Activated CD4-positive, alpha-beta T cell treated with anti-CD3 and anti-CD28 coated beads, Interleukin-2, amount 50 U/mL, for 24 hours (primary cell): ENCODE results near the gene DGKB.
"Not testable (repeated sequence)": the region's sequence is repeated elsewhere in the genome, so short reads cannot be mapped to it uniquely, and the experiment has no call there.

Source experiments
- DNase-seq, 2 donors: peaks; one replicate each; pipeline ENCODE4 v3.0.0-alpha.2; 2020; ENCODE audit warnings: low read depth in 1 of 2, low spot score in 1 of 2

Gene DGKB

DNA sequence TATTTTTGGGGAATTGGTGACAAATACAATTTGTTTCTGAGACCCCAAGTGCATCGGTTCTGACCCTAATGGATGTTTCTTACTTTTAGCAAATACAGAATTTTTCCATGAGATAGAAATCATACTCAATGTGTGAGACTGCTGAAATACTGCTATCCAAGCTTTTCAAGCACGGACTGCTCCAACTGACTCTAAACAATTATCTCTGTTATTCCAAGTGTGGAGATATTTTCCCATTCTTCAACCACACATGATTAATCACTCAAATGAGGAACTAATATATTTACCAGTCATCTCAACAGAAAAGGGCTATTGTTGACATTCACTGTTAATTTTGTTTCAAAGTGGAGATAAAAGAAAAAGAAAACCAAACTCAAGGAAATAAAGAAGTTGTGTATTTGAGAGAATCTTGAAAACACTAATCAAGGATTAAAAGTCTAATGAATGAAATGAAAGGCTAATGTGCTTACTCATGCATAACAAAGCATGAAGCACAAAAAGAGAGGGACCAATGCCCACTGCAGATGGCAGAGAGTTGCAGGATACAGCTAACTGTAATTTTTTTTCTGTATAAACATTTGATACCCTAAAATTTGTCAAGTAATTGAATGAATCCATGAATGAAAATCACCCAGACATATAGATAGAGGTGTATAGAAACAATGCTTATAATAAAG lies 423.6 kb downstream of the DGKB start:
- no peak for DNase-seq

DNA sequence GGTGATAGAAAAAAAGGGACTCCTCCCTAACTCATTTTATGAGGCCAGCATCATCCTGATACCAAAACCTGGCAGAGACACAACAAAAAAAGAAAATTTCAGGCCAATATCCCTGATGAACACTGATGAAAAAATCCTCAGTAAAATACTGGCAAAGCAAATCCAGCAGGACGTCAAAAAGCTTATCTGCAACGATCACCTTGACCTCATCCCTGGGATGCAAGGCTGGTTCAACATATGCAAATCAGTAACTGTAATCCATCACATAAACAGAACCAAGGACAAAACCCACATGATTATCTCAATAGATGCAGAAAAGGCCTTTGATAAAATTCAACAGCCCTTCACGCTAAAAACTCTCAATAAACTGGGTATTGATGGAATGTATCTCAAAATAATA lies 440.8 kb downstream of the DGKB start:
- DNase-seq = not testable (repeated sequence)

DNA sequence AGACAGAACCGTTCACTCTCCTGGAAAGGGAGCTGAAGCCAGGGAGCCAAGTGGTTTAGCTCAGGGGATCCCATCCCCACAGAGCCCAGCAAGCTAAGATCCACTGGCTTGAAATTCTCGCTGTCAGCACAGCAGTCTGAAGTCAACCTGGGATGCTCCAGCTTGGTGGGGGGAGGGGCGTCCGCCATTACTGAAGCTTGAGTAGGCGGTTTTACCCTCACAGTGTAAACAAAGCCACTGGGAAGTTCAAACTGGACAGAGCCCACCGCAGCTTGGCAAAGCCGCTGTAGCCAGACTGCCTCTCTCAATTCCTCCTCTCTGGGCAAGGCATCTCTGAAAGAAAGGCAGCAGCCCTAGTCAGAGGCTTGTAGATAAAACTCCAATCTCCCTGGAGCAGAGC lies 443.7 kb downstream of the DGKB start:
- not testable (repeated sequence) for DNase-seq

DNA sequence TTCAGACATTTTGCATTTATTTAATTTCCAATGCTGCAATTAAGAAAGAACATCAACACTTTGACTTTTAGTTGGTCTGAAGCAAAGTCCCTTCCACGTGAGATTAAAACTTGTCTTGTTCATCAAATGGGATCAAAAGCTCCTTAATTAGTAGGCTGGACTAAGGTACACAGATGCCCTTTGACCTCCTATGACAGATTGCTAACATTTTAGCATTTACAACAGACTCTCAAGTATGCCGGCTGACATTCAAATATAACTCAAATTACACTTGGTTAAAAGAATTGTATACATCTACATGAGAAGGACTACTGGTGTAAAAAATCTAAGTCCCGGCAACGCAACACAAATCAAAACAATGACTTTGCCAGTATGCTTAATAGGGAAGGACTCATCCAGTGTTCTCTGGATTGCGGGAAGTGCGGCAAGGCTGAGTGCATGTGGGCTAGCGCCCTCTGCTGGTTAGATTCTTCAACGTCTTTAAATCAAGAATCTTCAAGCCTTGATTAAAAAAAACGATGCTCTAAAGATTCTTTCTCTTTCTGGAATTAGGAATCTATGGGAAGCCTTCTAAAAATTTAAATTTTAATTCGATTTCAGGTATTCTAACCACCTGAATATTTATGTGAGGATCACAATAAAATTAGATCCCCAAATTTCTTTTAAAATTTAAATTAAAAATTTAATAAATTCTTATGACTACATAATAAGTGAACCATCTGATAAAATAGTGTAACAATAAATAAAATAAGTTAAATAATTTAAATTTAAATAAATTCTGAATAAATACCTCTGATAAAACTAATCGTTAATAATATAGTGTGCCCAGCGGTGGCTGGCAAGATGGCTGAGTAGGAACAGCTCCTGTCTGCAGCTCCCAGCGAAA lies 444.7 kb downstream of the DGKB start:
- DNase-seq = peak in 1 of 2 donors; percentile 21

DNA sequence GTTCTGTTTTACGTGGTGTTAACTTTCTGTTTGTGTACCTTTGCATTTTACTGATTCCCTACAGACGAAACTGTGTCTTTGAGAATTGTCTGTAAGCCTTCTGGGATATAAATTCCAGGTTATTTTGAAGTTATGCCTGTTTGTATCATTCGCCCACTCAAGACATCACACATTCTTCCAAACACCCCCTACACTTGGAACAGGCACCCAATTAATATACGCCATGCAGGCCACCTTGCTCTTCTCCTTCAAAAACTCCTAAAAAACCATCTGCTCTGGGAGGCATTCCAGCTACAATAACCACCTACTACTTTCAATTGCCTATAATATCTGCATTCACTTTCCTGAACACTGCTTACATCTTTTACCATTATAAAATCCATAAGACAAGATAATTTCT lies 453.3 kb downstream of the DGKB start:
- DNase-seq = no peak

DNA sequence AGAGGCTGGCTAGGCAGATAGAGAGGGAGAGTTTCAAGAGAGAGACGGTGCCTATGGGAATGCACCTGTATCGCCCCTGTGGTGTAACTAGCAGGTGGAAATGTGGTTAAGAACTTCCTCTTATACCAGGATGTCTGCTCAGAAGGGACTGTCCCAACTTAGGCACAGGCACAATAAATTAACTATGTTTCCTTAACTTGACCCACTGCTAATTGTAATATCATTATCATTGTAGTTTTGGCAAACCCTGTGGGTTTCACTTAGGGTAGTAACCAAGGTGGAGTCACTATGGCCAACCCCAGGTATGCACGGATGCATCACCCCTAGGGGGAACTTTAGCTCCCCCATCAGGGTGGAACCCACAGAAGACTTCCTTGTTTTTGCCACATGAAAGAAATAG lies 455.7 kb downstream of the DGKB start:
- no peak for DNase-seq

DNA sequence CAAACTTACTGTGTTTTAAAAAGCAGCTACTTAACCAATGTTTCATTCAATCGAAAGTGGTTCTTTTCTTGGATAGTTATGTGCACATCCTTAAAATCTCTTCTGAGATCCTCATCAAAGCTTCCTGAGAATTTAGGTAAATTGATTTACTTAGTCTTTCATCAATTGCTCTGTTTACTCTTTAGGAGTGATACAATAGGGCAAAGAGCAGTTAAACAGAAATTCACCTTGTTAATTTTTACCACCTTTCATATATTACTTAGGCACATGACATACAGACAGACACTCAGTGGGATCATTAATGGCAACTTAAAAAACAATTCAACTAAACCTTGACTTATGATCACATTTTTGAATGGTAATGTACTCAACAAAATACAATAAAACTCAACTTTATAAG lies 456.3 kb downstream of the DGKB start:
- DNase-seq = no peak

DNA sequence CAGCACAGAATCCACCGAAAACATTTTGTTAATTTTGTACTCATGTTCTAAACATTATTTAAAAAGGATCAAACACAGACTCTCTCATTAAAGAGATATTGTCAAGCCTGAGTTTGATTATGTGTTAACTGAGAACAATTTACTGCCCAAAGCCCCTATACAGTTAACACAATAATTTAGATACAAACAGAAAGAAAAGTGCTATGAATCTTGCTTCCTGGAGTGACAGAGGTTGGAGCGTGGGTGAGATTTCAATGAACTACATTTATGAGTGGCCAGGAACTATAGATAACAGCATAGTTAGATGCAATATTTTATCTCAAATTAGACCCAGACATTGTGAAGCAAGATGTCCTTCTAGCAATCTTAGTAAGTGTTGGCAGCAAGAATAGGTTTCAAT lies 464.2 kb downstream of the DGKB start:
- DNase-seq = no peak

DNA sequence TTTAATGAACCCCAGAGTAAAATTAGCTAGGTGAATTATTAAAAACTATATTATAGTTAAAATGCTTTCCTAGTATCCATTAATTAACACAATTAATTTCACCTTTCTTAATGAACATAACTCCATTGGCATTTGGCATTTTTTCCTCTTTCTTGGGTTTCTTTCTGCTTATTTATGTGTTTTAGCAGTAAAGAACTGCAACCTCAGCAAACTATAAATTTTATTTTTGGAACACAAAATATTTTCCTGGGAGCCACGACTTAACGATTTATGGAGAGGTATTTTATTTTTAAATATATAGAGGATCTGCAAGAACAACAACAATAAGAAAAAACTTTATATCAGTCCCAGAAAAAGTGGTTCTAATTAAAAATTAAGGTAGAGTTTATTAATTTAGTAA lies 465.7 kb downstream of the DGKB start:
- no peak for DNase-seq

DNA sequence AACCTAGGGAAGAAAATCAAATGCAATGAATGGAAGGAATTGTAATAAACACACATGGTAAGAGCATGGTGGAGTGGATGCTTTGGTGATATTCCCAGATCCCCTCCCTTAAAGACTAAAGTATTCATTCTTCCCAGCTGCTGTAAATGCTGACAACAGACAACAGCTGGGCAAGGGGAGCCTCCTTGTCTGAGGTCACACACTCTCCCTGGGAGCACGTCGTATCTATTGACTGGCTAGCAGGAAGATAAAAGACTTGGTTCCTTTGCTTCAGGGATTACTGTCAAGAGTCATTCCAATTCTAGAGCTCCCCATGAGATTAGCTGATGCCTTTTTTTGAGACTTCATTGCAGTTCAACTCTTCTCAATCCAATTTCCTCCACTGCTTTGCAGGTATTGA lies 469.6 kb downstream of the DGKB start:
- DNase-seq = no peak

DNA sequence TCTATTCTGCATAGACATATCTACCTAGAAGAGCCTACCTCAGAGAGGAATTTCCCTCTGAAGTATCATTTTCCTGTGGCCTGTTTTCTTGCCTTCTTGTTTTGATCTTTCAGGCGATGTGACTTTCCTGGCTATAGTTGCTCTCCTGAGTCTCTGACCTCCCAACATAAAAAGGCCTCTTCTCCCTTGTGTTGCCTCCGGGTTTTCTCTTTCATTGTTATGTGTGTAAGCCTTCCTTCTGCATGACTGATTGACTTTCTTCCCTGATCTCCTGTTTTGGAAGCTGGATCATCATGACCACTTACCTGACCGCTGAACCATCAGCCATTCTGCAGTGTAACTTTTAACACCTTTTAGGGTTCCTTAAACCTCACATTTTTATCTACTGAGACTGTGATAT lies 471.6 kb downstream of the DGKB start:
- DNase-seq = no peak

DNA sequence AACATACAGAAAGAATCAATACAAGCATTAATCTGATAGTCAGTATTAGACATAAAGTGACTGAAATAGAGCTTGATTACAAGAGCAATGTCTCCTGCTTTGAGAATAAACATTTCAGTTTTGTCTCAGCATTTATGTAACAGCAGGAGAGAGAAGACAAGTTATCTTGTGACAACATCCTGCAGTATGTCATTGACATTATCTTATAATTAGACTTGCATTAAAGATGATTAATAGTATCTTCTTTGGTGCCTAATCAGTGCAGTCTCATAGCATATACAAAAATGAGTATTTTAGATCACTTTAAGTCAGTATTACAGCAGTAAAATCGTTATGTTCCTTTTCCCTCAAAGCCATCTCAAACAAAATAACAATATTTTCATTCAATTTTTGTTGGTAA lies 477.0 kb downstream of the DGKB start:
- DNase-seq = no peak

DNA sequence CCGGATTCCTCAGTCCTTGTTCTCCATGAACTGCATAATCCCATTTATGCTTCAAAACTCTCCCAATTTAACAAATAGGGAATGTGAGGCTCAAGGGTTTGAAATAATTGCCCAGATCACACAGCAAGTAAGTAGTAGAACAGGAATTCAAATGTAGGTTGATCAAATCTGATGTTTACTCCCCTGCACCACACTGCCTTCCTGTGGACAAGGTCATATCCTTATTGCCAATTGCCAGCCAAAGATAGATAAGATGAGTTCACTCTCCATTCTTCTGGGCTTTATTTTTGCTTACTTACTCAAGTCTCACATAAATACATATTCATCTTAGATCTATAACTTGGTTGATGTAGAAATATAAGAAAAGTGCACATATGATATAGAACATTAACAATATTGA lies 477.9 kb downstream of the DGKB start:
- DNase-seq = no peak

DNA sequence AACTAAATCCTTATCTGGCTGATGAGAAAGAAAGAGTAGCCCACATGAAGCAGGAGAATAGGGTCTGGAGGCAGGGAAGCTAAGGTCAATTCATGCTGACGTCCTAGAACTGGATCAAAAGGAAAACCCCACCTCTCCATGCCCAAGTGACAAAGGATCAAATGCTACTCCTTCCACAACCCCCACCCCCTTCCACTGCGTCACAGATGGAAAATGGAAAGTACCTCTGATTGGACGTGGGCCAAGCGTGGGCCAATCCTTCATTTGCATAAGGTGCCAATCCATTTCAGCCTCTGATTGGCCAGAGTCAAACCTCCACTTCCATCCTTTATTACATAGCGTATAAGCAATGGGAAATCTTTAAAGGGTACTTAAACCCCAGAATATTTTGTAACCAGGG lies 481.8 kb downstream of the DGKB start:
- no peak for DNase-seq

DNA sequence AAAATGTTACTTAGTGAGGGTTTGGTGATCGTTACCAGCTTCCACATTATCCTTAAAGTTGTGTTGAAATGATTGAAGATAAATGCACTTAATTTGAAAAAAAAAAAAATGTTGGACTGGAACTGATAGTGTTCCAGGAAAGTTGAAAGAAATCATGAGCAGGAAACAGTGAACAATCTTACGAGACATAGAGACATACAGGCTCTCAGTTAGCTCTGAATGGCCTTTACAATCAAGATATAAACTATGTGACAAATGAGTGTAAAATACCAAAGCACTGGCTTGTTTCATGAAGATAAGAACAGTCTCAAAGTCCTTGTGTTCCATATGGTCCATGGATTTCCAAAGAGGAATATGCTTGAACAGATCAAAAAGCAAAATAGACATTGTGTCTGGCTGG lies 483.0 kb downstream of the DGKB start:
- no peak for DNase-seq

DNA sequence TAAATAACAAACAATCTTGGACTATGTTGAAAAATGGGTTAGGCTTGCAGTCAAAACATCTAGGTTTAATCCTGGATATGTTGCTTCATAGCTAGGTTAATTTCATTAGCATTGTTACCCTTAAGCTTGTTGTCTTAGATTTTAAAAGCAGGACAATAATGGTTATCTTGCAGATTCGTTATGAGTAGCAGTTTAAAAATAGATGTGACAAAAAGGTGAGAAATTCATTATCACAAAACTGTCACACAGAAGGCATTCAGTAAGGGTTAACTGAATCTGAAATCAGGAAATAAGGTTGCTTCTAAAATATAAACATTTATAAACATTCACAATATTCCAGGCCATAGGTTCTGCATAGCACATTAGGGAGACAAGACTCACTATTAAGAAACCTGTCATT lies 483.9 kb downstream of the DGKB start:
- DNase-seq = no peak

DNA sequence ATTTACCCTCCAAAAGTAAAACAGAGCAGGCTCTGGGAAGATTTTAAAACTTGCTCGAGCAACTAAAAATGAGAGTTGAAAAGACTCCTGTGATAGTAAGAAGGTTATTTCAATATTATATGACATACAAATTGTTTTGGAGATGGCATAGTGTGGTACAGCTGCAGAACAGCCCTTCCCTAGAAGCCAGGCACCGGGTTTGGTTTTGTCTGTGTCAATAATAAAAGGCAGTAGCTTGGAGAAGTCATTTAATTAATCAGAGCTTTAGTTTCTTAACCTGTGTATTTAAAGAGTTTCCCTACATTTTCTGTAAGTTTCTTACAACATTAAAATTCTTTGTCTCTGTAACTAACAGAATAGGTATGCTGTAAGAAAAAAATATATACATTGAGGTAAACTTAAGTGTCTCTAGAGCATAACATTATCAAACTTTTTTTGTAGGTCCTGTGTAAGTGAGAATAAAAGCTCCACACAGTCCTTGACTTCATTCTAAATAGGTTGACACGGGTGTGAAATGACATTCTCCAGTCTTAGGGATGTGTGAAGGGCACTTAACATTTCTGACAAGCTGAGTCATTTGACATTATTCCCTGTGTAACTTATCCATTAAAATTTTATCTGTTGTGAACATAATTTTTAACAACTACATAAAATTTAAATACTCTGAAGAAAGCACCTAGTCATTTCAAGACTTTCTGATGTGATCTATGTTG lies 488.1 kb downstream of the DGKB start:
- DNase-seq = no peak

DNA sequence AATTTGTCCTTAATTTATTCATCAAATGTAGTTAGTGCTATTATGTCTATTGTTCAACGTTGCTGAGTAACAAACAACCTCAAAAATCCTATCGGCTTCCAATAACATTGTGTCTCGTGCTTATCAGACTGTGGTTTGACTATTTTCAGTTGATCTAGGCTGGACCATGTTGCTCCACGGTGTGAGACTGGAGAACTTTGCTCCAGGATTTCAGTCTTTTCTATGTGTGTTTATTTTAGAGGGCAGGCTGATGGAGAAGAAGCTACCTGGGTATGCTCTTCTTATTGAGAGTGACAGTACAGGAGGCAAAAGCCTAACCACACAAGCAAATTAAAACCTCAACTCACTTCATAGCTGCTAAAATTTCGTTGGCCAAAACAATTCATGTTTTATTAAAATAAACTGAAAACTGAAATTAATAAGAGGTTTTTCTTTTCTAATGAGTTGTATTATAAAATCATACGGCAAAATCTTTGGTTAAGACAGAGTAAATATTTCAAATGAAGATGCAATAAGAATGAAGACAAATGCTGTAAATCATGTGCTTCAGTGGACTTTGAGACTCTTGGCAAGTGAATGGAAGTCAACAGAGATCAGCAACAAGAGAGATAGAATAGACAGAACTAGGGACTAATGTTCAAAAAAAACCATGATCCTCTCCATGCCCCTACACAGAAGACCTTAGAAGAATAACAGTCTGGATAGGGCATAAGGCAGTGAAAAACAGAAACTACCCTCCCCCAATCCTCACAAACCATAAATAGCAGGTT lies 495.1 kb downstream of the DGKB start:
- DNase-seq = no peak

DNA sequence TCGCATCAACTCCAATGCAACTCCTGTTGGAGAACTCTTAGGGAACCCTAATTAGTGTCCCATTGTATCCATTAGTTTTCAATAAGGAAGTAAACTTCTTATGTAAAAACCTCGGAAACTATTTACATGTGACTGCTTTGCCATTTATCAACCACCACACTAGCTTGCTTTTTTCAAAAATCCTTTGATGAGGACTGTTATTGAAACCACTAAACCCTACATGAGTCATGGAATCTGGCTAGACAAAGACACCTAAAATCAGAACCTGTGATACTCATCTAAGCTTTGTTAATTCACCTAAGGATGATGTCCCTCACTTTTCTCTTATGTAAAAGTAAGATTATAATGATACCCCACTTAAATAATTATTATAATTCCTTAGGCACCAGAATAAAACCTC lies 499.0 kb downstream of the DGKB start:
- DNase-seq = no peak

DNA sequence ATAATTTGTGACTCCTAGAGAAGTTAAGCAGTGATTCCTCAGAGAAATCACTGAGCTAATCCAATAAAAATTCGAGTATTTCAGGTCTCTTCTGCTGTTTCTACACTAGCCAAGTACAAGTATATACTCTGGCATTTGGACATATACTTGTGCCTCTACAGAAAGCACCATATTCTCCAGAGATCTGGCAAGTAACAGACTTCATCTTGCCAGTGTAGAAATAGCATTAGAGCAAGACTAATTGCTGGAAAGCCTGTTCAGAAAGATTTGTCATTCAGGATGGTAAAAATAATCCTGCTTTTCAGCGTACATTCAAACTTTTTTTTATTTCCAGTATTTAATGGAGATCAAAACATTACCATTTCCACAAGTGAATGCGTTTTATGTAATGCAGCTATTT lies 502.3 kb downstream of the DGKB start:
- DNase-seq = no peak

DNA sequence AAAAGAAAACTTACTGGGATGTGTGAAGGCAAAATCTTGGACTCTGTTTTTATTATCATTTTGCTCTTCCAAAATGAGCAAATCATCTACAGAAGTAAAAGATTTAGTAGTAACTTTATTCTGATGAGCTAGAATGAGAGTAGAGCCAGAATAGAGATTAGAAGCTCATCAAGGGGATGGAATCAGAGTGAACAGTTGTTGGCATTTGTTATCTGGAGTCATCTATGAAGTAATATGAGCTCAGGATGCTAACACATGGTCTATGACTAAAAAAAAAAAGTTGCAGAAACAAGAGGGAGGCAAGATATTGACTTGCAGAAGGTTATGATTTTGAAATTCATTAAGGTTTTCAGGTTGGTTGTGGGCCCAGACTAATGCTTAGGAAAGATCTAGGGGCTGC lies 504.0 kb downstream of the DGKB start:
- DNase-seq = no peak
